Erythroblast (primary cell): ENCODE data around the gene CPLX1.

Experiments used
- GATA1 ChIP-seq: IDR thresholded peaks from 2 replicates; pipeline ENCODE4 v1.6.1; 2011; ENCODE audit warnings: low read depth, mild to moderate bottlenecking, control low read depth, low read length, moderate library complexity
- POLR2A ChIP-seq: IDR thresholded peaks from 2 replicates; pipeline ENCODE4 v1.6.1; 2011; ENCODE audit warnings: mild to moderate bottlenecking, low read length

DNA sequence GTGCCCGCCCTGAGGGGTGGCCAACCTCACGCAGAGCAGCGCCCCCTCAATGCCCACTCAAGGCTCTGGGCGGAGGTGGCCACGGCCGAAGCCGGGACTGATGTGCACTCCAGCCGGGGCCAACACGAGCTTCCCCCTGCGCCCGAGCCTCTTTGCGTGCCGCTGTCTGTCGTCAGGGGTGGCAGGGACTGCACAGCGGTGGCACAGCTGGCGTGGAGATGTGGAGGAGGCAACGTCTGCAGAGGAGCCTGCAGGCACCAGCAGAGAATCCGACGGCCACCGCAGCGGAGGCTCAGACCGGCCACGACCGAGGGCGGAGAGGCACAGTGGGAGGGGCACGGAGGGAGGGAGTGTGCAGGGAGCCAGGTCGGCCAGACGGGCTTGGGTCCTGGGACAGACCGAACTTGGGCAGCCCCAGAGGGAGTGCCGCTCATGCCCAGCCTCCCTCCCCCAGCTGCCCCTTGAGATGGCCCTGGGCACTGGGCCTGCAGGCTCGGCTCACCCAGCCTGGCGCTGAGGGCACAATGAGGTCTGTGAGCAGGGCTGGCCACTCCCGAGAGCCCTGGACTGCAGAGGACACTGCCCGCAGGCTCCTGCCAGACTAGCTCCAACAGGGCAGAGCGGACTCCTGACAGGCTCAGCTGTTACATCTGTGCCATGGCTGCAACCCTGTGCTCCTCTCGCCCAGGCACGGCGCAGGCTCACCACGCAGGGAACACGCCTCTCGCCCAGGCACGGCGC is 46.5 kb upstream of the CPLX1 start:
- TF ChIP-seq POLR2A (no peak), GATA1 (no peak)
